CD4-positive, alpha-beta T cell treated with Interleukin-15 for 1 hour (primary cell): ENCODE results near the gene METTL25B.

Source experiments
- DNase-seq: peaks from one replicate; pipeline ENCODE4 v3.0.0-alpha.2; 2020

Gene METTL25B

DNA sequence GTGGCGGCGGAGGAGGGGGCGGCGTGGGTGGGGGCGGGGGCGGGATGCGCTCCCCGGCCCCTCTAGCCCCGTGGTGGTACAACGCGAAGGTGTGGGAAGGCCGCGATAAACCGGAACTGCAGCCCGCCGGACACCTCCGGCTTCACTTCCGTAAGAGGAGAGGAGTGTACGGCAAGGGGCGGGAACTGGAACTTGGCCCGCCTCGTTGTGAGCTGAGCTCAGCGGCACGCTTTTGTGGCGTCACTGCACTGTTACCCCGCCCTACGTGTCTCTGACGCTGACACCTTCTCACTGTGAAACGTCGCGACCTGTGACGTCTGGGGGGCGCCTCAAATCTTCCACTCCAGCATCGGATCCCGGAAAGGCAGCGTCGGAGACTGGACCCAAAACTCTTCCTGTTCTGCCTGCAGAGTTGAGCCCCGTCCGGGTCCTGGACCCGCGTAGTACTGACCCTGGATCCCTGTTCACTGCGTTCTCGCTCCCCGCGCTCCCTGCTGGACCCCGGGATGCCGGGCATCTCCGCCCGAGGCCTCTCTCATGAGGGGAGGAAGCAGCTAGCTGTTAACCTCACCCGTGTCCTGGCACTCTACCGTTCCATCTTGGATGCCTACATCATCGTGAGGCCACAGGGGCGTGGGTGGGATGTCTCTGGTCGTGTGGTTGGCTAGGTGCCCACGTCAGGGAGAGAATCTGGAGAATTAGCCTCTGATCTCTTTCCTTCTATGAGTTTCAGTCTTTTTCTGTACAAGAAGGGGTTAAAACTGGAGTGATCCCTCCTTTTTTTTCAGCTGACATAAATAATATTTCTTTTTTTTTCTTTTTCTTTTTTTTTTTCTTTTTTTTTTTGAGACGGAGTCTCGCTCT, 562 bp downstream of the METTL25B start, which contains the start of gene ISG20L2:
ISG20L2 (minus strand) TSS at position 168 of the 864 bp plus-strand sequence. CDS start 1,114 bp downstream, outside the sequence.
- peak; percentile 97 for DNase-seq

DNA sequence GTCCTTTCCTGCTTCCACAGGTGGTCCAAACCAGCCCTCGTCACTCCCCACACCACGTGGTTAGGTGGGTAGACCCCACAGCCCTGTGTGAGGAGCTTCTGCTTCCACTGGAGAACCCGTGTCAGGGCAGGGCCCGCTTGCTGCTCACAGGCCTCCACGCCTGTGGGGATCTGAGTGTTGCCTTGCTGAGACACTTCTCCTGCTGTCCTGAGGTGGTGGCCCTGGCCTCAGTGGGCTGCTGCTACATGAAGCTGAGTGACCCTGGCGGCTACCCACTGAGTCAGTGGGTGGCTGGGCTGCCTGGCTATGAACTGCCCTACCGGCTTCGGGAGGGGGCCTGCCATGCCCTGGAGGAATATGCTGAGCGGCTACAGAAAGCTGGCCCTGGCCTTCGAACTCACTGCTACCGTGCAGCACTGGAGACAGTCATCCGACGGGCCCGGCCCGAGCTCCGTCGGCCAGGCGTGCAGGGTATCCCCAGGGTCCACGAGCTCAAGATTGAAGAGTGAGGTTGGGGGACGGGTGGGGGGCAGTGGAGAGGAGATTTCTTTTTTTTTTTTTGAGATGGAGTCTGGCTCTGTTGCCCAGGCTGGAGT, 5.8 kb downstream of the METTL25B start:
- no peak for DNase-seq

DNA sequence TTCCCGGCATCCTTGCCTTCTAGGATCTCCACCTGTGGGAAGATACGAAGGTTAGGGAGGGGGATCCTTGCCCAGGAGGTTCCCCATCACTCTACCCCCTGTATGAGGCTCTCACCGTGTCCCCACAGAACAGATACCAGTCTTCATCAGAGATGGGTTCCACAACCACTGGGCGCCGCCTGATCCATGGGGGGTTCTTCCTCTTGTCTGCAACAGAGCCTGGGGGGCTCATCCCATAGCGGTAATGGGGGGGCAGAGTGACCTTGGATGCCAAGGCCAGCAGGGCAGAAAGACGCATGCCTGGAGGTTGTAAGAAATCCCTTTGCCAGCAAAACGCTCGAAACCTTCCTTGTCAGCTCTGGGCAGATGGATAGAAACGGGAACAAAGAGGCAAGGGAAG, 10.1 kb downstream of the METTL25B start:
- no peak for DNase-seq

- DNase-seq = no peak
Measured at GRCh38 chr1:156738916-156739315, 10.6 kb downstream of the METTL25B start.

GRCh38 chr1:156740237-156740740, 12.0 kb downstream of the METTL25B start:
- DNase-seq = no peak

GRCh38 chr1:156740741-156741480, 12.6 kb downstream of the METTL25B start, which contains the start of gene MRPL24:
Gene MRPL24 (minus strand): TSS chr1:156741088. CDS start chr1:156738704, 2,384 bp downstream.
- DNase-seq = peak; percentile 99

DNA sequence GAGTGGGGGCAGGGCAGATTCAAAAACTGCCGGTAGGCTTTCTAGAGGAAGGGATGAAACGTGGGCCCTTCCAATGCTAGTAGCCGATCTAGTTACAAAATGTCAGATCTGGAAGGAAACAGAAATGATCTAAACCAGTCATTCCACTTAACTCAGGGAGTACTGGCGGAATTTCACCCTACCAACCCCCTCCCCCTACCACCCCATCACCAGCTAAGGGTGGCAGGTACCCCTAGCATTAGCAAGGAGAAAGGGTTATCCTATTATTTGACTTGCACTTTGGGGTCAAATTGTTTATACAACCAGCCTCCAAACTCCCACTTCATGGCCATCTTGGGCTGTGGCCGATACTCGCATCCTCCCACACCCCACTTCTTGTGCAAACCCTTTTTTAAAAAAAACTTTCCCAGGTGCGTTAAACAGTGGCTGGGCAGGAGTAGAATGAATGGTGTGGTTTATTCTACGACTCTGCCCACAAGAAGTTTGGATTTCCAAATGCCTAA, 13.3 kb downstream of the METTL25B start:
- DNase-seq = no peak

DNA sequence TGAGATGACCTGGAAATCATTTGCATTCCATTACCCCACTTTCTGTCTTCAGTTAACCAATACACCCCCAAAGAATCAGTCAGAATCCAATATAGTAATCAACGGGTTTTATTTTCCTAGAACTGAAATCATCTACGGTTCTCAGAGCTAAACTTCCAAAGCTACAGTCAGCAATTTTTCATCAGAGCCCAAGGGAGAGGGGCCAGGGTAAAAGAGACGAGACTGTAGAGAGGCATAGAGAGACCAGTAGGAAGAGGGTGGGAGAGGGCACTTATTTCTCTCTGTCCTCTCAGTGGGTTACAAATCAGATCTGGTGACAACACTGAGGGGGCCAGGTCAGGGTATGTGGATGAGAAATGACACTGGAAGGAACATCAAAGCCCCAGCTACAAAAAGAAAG, 13.7 kb downstream of the METTL25B start:
- no peak for DNase-seq

DNA sequence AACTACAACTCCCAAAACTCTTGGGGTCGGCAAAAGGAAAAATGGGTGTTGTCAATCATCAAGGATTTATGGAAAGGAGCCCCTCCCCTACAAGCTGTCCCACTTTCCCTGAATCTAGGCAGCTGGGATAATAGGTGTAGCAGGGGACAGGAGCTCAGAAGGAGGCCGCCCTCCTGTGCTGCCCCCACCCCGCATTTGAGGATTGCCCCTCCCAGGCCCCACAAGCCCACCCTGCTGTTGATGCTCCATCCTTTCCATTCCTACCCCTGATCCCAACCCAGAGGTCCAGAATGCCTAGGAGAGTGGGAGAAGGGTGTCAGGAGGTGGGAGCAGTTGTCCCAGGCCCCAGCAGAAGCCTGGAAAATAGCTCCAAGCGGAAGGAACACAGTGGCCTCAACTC, 14.5 kb downstream of the METTL25B start:
- no peak for DNase-seq

DNA sequence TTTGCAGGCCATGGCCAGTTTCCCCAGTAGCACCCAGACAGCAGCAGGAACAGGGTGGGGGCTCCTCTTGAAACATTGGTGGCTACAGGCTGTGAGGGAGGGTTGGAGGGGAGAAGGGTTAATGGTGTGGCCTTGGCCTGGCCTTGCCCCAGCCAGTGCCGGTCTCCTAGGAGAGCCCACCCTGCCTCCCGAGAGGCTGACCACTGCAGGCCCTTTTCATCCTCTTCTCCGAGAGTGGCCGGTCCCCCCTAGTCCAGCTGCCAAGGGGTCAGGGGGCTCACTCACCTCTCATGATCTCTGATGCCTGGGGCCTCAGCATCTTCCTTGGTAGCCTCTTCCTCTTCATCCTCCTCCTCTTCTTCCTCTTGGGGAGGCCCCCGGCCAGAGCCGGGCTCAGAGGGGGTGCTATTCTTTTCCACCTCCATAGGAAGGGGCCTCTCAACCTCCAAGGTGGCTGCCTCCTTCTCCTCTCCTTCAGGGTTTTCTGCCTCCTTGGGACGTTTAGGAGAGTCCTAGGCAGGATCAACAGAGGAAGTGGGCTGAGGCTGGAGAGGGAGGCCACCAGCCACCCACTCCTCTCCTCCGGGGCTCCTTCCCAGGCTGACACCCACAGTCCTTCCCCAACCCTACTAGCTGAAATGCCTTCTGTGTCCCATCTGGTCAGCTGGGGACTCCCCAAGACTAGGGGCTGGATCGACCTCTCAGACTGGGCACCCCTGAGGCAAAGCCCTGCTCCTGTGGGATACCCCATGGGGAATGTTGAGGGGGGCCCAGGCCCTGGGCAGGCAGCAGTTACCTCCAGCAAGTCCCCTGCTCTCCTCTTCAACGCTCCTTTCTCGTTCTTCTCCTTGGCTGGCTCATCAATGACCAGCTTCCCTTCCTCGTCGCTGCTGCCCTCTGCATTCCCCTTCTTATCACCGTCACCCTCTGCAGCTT, 15.4 kb downstream of the METTL25B start:
- DNase-seq = no peak

GRCh38 chr1:156744344-156744743, 16.1 kb downstream of the METTL25B start:
- no peak for DNase-seq

- no peak for DNase-seq
Measured at GRCh38 chr1:156744786-156745419, 16.6 kb downstream of the METTL25B start.

DNA sequence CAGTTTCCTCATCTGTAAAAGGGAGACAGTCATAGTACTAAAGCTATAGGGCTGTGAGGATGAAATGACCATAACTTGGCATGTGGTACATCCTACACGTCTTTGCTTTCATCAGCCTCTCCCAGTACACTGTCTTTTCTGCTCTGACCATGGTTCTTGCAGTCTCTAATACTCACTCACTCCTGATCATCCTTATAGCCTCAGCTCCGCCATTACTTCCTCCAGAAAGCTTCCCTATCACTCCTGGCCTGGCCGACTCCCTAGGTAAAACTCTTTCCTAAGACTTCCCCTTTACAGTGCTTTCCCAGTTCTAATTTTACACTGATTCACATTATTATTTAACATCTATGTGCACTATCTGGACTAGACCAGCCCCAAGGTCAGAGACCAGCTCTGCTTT, 17.6 kb downstream of the METTL25B start:
- DNase-seq = no peak

- no peak for DNase-seq
Measured at GRCh38 chr1:156746406-156746727, 18.1 kb downstream of the METTL25B start.

DNA sequence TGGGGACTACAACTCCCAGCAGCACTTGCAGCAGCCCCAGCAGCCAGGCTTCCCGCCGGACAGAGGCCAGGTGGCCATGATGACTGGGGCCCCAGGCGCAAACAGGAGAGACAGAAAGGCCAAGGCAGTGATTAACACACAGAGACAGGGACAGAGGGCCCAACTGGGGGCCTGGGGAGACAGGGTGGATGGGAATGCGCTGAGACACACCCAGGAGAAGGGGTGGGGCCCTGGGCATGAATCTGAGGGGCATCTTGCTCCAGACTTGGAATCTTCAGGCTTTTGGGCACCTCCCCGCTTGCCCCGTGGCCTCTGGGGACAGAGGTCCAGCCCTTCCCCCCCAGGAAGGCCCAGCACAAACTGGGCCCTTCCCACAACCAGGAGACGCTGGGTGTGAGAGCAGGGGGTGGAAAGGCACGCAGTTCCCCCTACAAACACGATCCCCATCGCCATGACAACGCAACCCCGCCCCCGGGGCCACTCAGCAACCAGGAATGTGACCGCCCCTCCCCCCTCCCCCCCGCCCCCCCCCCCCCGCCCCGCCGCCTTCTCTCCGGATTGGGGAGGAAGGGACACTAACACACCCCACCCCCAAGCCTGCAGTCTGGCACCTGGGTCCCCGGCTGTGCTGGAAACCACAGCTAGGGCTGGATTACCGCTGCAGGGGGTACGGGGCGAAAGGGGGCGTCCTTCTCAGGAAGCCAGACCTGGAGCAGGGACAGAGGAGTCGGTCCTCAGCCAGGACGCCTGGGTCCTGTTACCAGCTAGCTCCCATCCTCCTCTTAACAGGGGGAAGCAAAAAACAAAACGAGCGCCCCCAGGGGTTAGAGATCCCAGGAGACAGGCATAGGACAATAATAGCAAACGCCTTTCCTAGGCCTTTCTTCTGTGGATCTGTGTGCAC, 18.7 kb downstream of the METTL25B start:
- peak; percentile 87 for DNase-seq

DNA sequence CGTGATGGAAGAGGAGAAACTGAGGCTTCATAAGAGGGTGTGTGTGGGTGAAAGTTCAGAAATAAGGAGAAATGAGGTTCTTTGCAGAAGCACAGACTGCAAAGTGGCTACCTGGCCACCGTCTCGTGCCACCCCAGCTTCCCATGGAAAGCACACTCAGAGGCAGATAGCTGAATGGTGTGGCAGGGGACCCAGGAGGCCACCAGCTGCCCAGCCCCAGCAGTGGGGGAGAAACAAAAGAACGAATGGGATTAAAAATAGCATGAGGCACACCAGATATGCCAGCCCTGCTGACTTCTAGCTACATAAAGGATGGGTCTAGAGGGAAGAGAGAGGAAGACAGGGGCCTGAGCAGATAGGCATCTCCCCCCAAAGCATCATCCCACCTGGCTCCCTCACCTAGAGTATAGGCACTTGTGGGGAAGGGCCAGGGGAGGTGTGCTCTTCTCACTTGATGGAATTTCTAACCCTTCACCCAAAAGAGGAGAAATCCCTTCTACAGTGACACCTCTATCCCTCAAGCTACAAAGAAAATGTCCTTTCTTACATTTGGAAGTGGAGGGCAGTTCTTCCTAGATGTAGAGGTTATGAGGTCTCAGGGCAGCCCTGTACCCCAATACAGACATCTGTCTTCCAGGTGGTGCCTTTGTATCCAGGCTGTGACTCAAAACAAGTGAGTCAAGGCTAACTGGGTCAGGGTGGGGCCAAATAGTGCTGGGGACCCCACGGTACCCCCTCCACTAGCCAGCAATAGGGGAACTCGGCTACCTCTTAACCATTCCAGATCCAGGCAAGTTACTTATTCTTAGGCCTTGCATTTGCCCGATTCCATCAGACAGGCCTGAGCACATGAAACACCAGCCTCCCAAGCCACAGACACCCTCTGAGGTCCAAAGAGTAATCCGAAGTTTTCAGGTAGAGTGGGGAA, 19.7 kb downstream of the METTL25B start:
- DNase-seq = peak; percentile 25

GRCh38 chr1:156748670-156749418, 20.6 kb downstream of the METTL25B start:
- peak; percentile 47 for DNase-seq

DNA sequence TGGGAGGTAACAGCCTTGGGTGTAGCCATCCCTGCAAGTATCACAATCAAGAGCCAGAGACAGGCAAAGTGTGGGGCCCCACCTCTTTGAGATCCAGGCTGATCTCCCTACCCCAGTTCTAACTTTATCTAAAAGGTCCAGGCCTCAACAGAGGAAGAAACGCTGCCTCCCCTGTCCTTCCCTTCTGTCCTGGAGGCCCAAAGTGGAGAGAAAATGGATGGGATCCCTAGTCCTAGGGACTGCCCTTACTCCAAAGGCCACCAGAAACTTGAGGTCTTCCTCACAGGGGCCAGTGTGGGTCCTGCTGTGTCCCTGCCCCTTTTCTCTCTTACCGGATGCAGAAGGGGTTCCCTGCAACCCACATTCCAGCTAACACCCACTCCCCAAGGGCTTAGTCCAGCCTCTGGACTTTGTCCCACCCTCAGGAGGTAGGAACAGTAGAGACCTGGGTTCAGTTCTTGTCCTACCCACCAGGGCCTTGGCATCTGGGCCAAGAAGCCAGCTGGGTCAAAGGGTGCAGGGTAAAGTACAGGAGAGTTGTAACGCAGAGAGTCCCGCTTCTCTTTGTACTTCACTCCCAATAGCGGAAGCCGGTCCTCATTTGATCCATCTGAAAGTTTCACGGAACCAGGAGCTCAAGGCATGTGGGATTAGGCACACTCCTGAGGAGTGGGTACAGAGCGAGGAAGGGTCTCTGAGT, 21.3 kb downstream of the METTL25B start:
- DNase-seq = no peak
